ENCODE results near the gene IL17RB.

Gene IL17RB

GRCh38 chr3:53812434-53812833, 33.9 kb upstream of the IL17RB start:
- DNase-seq, result no peak

GRCh38 chr3:53813229-53813628, 33.1 kb upstream of the IL17RB start:
- no peak for DNase-seq

GRCh38 chr3:53813876-53814275, 32.5 kb upstream of the IL17RB start:
- no peak for DNase-seq

- DNase-seq, result no peak
Observed at GRCh38 chr3:53815067-53815466, 31.3 kb upstream of the IL17RB start.

- DNase-seq, result no peak
Observed at GRCh38 chr3:53815651-53816050, 30.7 kb upstream of the IL17RB start.

GRCh38 chr3:53816425-53816824, 29.9 kb upstream of the IL17RB start:
- peak; percentile 65 for DNase-seq

- no peak for DNase-seq
Observed at GRCh38 chr3:53817211-53817610, 29.2 kb upstream of the IL17RB start.

GRCh38 chr3:53817809-53818208, 28.6 kb upstream of the IL17RB start:
- no peak for DNase-seq

- DNase-seq, result no peak
Observed at GRCh38 chr3:53818221-53819162, 27.9 kb upstream of the IL17RB start.

GRCh38 chr3:53819163-53819868, 27.1 kb upstream of the IL17RB start:
- no peak for DNase-seq

GRCh38 chr3:53820084-53820483, 26.3 kb upstream of the IL17RB start:
- no peak for DNase-seq

- no peak for DNase-seq
Observed at GRCh38 chr3:53820756-53821580, 25.4 kb upstream of the IL17RB start.

- no peak for DNase-seq
Observed at GRCh38 chr3:53821631-53822121, 24.7 kb upstream of the IL17RB start.

- no peak for DNase-seq
Observed at GRCh38 chr3:53822331-53822741, 24.0 kb upstream of the IL17RB start.

GRCh38 chr3:53823026-53823955, 23.1 kb upstream of the IL17RB start:
- no peak for DNase-seq

GRCh38 chr3:53823956-53824657, 22.3 kb upstream of the IL17RB start:
- DNase-seq, result no peak

- no peak for DNase-seq
Observed at GRCh38 chr3:53824795-53825194, 21.6 kb upstream of the IL17RB start.

- DNase-seq, result no peak
Observed at GRCh38 chr3:53826048-53826447, 20.3 kb upstream of the IL17RB start.

- no peak for DNase-seq
Observed at GRCh38 chr3:53828581-53828980, 17.8 kb upstream of the IL17RB start.

GRCh38 chr3:53829605-53830004, 16.8 kb upstream of the IL17RB start:
- DNase-seq, result no peak

- no peak for DNase-seq
Observed at GRCh38 chr3:53830944-53831343, 15.4 kb upstream of the IL17RB start.

Data from midbrain (tissue), 1 donor.